WERI-Rb-1 (cell line): Measurements from ENCODE around the gene SCO1.

Source experiments
- DNase-seq: peaks from one replicate; pipeline ENCODE4 v3.0.0-alpha.2; 2020
- H3K27ac ChIP-seq: fragments of 250-450 bp; sonication (Bioruptor Pico); 2 replicates; pipeline ENCODE4 v1.5.1; 2020; ENCODE audit warnings: mild to moderate bottlenecking, moderate library complexity
- H3K27me3 ChIP-seq: fragments of 250-450 bp; sonication (Bioruptor Pico); 2 replicates; pipeline ENCODE4 v1.5.1; 2021; ENCODE audit warnings: mild to moderate bottlenecking, low read depth, moderate library complexity; ENCODE audit not compliant: insufficient read depth, severe bottlenecking
- H3K36me3 ChIP-seq: fragments of 250-450 bp; sonication (Bioruptor Pico); 2 replicates; pipeline ENCODE4 v1.5.1; 2020; ENCODE audit warnings: mild to moderate bottlenecking, moderate library complexity
- H3K4me3 ChIP-seq: 2 replicates; pipeline ENCODE4 v1.5.1; 2011; ENCODE audit warnings: low read depth, mild to moderate bottlenecking, control low read depth, low read length
- H3K9me3 ChIP-seq: fragments of 250-450 bp; sonication (Bioruptor Pico); 2 replicates; pipeline ENCODE4 v1.5.1; 2021; ENCODE audit warnings: mild to moderate bottlenecking, moderate library complexity; ENCODE audit not compliant: severe bottlenecking
- TF ChIP-seq, protein P1 (sequence below): IDR thresholded peaks from 2 replicates; pipeline ENCODE4 v1.5.1; 2011; ENCODE audit warnings: low read depth, mild to moderate bottlenecking, control low read depth, inconsistent platforms, low read length

SCO1 gene

DNA sequence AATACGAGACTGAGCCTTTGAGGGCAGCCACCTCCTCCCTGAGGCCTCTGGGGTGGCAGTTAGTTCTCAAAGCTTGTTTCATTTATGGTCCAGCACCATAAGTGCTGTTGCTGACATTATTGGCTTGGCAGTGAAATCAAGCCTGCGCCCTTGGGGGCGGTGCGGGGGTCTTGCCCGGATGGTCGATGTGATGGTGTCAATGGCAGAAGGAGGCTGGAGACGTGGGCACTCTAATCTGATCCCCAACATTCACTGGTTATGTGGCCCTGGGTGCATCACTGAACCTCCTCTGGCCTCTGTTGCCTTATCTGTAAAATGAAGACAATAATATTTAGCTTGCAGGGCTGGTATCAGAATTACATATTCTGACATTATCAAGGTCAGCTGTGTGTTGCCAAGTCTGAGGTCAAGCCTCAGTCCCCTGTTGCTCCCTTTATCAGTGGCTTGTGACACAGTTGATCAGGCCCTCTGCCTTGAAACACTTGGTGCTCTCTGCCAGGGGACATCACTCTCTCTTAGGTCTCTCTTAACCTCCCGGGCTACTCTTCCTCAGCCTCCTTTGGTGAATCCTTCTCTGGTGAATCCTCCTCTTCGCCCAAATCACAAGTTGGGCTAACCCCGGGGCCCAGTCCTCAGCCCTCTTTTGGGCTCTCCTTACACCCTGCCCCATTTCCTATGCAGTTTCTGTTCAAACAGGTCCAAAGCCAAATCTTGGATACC is 44.2 kb upstream of the SCO1 start:
- DNase-seq: no peak
- Histone ChIP-seq H3K4me3 (no peak overlapping the region), H3K27me3 (no peaks in the 10 kb centered on the region), H3K27ac (no peak overlapping the region), H3K9me3 (no peaks in the 10 kb centered on the region), H3K36me3 (no peaks in the 10 kb centered on the region)
- TF ChIP-seq, protein P1, sequence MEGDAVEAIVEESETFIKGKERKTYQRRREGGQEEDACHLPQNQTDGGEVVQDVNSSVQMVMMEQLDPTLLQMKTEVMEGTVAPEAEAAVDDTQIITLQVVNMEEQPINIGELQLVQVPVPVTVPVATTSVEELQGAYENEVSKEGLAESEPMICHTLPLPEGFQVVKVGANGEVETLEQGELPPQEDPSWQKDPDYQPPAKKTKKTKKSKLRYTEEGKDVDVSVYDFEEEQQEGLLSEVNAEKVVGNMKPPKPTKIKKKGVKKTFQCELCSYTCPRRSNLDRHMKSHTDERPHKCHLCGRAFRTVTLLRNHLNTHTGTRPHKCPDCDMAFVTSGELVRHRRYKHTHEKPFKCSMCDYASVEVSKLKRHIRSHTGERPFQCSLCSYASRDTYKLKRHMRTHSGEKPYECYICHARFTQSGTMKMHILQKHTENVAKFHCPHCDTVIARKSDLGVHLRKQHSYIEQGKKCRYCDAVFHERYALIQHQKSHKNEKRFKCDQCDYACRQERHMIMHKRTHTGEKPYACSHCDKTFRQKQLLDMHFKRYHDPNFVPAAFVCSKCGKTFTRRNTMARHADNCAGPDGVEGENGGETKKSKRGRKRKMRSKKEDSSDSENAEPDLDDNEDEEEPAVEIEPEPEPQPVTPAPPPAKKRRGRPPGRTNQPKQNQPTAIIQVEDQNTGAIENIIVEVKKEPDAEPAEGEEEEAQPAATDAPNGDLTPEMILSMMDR: no peak

DNA sequence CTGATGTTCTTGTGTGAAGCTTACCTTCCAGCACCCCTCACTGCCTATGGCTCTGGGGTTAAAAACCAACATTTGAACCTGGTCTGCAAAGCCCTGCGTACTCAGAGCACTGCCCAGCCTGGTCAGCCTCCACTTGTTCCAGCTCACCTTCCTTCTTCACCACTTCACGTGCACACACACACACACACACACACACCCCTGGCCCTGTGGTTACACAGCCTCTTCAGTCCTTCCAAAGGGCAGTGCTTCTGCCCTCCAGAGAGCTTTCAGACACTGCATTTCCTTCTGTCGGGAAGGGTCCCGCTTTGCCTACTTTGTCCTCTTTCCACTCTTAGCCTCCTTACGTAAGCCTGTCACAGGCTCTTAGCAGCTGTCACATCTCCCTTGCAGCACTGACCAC is 42.1 kb upstream of the SCO1 start:
- no peak overlapping the region for H3K4me3 ChIP-seq
- TF ChIP-seq, protein P1: no peak
- H3K27me3 ChIP-seq: no peaks in the 10 kb centered on the region
- no peaks in the 10 kb centered on the region for H3K9me3 ChIP-seq
- DNase-seq: no peak
- no peak overlapping the region for H3K27ac ChIP-seq
- no peaks in the 10 kb centered on the region for H3K36me3 ChIP-seq

DNA sequence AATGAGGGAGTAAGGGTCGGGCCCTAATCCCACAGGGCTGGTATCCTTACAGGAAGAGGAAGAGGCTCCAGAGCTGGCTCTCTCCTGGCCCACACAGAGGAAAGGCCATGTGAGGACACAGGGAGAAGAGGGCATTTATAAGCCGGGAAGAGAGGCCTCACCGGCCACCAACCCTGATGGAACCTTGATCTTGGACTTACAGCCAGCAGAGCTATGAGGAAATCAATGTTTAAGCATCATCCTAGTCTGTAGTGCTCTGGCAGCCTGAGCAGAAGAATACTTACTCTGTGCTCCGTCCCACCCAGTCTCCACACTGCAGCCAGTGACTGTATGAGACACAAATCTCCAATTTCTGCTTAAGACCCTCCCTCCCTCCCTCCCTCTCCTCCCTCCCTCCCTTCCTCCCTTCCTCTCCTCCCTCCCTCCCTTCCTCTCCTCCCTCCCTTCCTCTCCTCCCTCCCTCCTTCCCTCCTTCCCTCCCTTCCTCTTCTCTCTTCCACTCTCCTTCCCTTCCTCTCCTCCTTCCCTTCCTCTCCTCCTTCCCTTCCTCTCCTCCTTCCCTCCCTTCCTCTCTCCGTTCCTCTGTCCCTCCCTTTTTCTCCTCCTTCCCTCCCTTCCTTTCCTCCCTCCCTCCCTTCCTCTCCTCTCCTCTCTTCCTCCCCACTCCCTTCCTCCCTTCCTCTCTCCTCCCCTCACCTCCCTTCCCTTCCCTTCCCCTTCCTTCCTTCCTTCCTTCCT is 41.4 kb upstream of the SCO1 start:
- DNase-seq: peak; percentile 21
- Histone ChIP-seq H3K27me3 (no peaks in the 10 kb centered on the region), H3K27ac (no peak overlapping the region), H3K9me3 (no peaks in the 10 kb centered on the region), H3K4me3 (no peak overlapping the region), H3K36me3 (no peaks in the 10 kb centered on the region)
- TF ChIP-seq, protein P1: no peak

DNA sequence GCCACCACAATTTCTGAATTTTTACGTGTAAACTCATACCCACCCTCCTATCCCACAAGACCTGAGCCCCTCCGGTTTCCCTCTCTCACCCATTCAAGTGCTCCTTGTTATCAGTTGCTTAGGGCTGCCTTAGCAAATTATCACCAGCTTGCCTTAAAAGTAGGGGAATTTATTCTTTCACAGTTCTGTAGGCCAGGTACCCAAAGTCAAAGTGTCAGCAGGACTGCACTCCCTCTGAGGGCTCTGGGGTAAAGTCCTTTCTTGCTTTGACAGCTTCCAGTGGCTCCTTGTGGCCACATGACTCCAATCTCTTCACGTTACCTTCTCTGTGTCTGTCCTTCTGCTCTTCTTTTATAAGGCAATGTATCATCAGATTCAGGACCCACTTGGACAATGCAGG is 40.4 kb upstream of the SCO1 start:
- H3K27ac ChIP-seq: no peak overlapping the region

DNA sequence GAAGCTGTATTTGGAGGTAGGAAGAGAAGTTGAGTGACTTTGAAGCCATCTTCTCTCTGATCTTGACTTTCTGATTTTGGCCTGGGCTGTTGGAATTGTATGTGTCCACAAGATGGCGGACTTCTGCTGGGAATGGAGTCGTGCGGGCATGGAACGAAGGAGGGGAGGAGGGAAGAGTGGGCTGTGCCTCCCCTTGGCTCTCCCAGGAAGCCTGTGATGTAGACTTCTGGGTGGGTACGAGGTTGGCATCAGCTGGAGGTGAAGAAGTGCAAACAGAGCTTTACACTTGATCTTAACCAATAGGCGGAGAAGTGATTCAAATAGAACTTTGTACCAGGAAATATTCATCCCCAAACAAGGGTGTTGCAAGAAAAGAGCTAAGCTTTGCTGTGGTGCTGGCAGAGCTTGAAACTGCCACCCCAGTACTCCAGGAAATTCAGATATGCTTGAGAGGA is 39.9 kb upstream of the SCO1 start:
- Histone ChIP-seq H3K9me3 (no peaks in the 10 kb centered on the region), H3K4me3 (no peak overlapping the region), H3K27me3 (no peaks in the 10 kb centered on the region), H3K27ac (no peak overlapping the region), H3K36me3 (no peaks in the 10 kb centered on the region)
- DNase-seq: peak; percentile 67
- TF ChIP-seq, protein P1: peak; percentile 71

More for the DNA sequence above, 40.4 kb upstream of the SCO1 start:
- TF ChIP-seq, protein P1: no peak
- H3K36me3 ChIP-seq: no peaks in the 10 kb centered on the region
- H3K9me3 ChIP-seq: no peaks in the 10 kb centered on the region
- no peaks in the 10 kb centered on the region for H3K27me3 ChIP-seq
- no peak for DNase-seq
- H3K4me3 ChIP-seq: no peak overlapping the region
